Stimulated activated CD4-positive, alpha-beta T cell treated with anti-CD3 and anti-CD28 coated beads, Interleukin-1b, Interleukin-23, amount 100 ng/mL, for 24 hours (primary cell): Measurements from ENCODE around the gene WT1.

Experiments used
- DNase-seq, 4 experiments: peaks; one replicate each; pipeline ENCODE4 v3.0.0-alpha.2; 2020; ENCODE audit warnings: low read depth in 4 of 4, low spot score in 1 of 4

WT1 gene

GRCh38 chr11:32438866-32439489, 3.6 kb upstream of the WT1 start:
- no peak for DNase-seq

- DNase-seq = no peak
Observed at GRCh38 chr11:32438346-32438865, 3.1 kb upstream of the WT1 start.

- DNase-seq = no peak
Observed at GRCh38 chr11:32437495-32438345, 2.4 kb upstream of the WT1 start.

GRCh38 chr11:32436751-32437494, 1.6 kb upstream of the WT1 start:
- no peak for DNase-seq

GRCh38 chr11:32435942-32436750, 807 bp upstream of the WT1 start:
- no peak for DNase-seq

- no peak for DNase-seq
Observed at GRCh38 chr11:32435152-32435480, 223 bp downstream of the WT1 start.

GRCh38 chr11:32434356-32435151, 785 bp downstream of the WT1 start:
- DNase-seq = no peak

- DNase-seq = no peak
Observed at GRCh38 chr11:32433914-32434355, 1.4 kb downstream of the WT1 start.

GRCh38 chr11:32433101-32433913, 2.0 kb downstream of the WT1 start:
- DNase-seq = no peak

GRCh38 chr11:32432565-32432964, 2.8 kb downstream of the WT1 start:
- no peak for DNase-seq

- DNase-seq = no peak
Observed at GRCh38 chr11:32430568-32431381, 4.6 kb downstream of the WT1 start.

GRCh38 chr11:32429477-32429876, 5.9 kb downstream of the WT1 start:
- no peak for DNase-seq

- no peak for DNase-seq
Observed at GRCh38 chr11:32428665-32429303, 6.6 kb downstream of the WT1 start.

- no peak for DNase-seq
Observed at GRCh38 chr11:32427935-32428664, 7.2 kb downstream of the WT1 start.

GRCh38 chr11:32427616-32427934, 7.8 kb downstream of the WT1 start:
- DNase-seq = no peak

GRCh38 chr11:32426819-32427615, 8.3 kb downstream of the WT1 start:
- no peak for DNase-seq

- DNase-seq = no peak
Observed at GRCh38 chr11:32426192-32426591, 9.1 kb downstream of the WT1 start.
